GM18499 (cell line): Measurements from ENCODE around the gene ZNF277.
"Not testable (repeated sequence)": the region's sequence is repeated elsewhere in the genome, so short reads cannot be mapped to it uniquely, and the experiment has no call there.

Experiments
- ATAC-seq: cut with Tn5 transposase; IDR thresholded peaks from one replicate; pipeline ENCODE4 v1.9.1; 2021; ENCODE audit warnings: moderate number of reproducible peaks; ENCODE audit not compliant: insufficient read depth, unreplicated experiment

ZNF277 gene

GRCh38 chr7:112283382-112283910, 77.0 kb downstream of the ZNF277 start:
- ATAC-seq, result peak; percentile 52

GRCh38 chr7:112286250-112287086, 80.0 kb downstream of the ZNF277 start:
- ATAC-seq, result no peak

- no peak for ATAC-seq
These were observed 81.8 kb downstream of the ZNF277 start for GRCh38 chr7:112288301-112288700.

GRCh38 chr7:112290065-112290464, 83.6 kb downstream of the ZNF277 start:
- ATAC-seq, result no peak

GRCh38 chr7:112292162-112292561, 85.7 kb downstream of the ZNF277 start:
- no peak for ATAC-seq

- ATAC-seq, result no peak
These were observed 86.9 kb downstream of the ZNF277 start for GRCh38 chr7:112293416-112293815.

GRCh38 chr7:112296432-112296831, 89.9 kb downstream of the ZNF277 start:
- no peak for ATAC-seq

- no peak for ATAC-seq
These were observed 91.2 kb downstream of the ZNF277 start for GRCh38 chr7:112297681-112298080.

GRCh38 chr7:112298543-112299100, 92.1 kb downstream of the ZNF277 start:
- ATAC-seq, result no peak

GRCh38 chr7:112300072-112300471, 93.6 kb downstream of the ZNF277 start:
- no peak for ATAC-seq

- ATAC-seq, result no peak
These were observed 94.4 kb downstream of the ZNF277 start for GRCh38 chr7:112300831-112301407.

- no peak for ATAC-seq
These were observed 96.1 kb downstream of the ZNF277 start for GRCh38 chr7:112302566-112302965.

GRCh38 chr7:112306903-112307302, 100.4 kb downstream of the ZNF277 start:
- no peak for ATAC-seq

- ATAC-seq, result no peak
These were observed 101.0 kb downstream of the ZNF277 start for GRCh38 chr7:112307506-112307905.

- ATAC-seq, result no peak
These were observed 102.5 kb downstream of the ZNF277 start for GRCh38 chr7:112308974-112309373.

GRCh38 chr7:112316803-112317202, 110.3 kb downstream of the ZNF277 start:
- not testable (repeated sequence) for ATAC-seq

- ATAC-seq, result no peak
These were observed 115.6 kb downstream of the ZNF277 start for GRCh38 chr7:112322070-112322469.

- no peak for ATAC-seq
These were observed 121.1 kb downstream of the ZNF277 start for GRCh38 chr7:112327566-112327965.

GRCh38 chr7:112331492-112331891, 125.0 kb downstream of the ZNF277 start:
- no peak for ATAC-seq

- no peak for ATAC-seq
These were observed 127.9 kb downstream of the ZNF277 start for GRCh38 chr7:112334366-112334765.

- ATAC-seq, result no peak
These were observed 129.8 kb downstream of the ZNF277 start for GRCh38 chr7:112336261-112336660.
